GM12865 (cell line): ENCODE data around the gene LOC128125822.

Experiments
- DNase-seq: peaks from one replicate; pipeline ENCODE4 v3.0.0; 2010; ENCODE audit warnings: low read depth
- H3K4me3 ChIP-seq: 2 replicates; pipeline ENCODE4 v1.5.1; 2011; ENCODE audit warnings: mild to moderate bottlenecking, low read depth, low read length, control low read depth
- CTCF ChIP-seq: IDR thresholded peaks from 2 replicates; pipeline ENCODE4 v1.5.1; 2011; ENCODE audit warnings: low read length, control low read depth, low read depth, inconsistent platforms; ENCODE audit not compliant: insufficient read depth; ENCODE audit errors: missing control alignments

The LOC128125822 gene

GRCh38 chr6:63530182-63530581 is 42.1 kb upstream of the LOC128125822 start:
- DNase-seq, result no peak
- H3K4me3 ChIP-seq, result no peak overlapping the region
- TF ChIP-seq CTCF, result no peak

- no peak for DNase-seq
- H3K4me3 ChIP-seq, result no peak overlapping the region
- no peak for TF ChIP-seq CTCF
Measured at GRCh38 chr6:63530991-63531390, 41.3 kb upstream of the LOC128125822 start.

- DNase-seq, result no peak
- TF ChIP-seq CTCF, result no peak
- no peak overlapping the region for H3K4me3 ChIP-seq
Measured at GRCh38 chr6:63533026-63533425, 39.3 kb upstream of the LOC128125822 start.

GRCh38 chr6:63533952-63534351 is 38.3 kb upstream of the LOC128125822 start:
- DNase-seq, result no peak
- H3K4me3 ChIP-seq, result no peak overlapping the region
- no peak for TF ChIP-seq CTCF

GRCh38 chr6:63537201-63537958 is 34.9 kb upstream of the LOC128125822 start:
- DNase-seq, result no peak
- no peak for TF ChIP-seq CTCF
- no peak overlapping the region for H3K4me3 ChIP-seq

- TF ChIP-seq CTCF, result no peak
- H3K4me3 ChIP-seq, result no peak overlapping the region
- DNase-seq, result no peak
Measured at GRCh38 chr6:63537959-63538300, 34.4 kb upstream of the LOC128125822 start.

GRCh38 chr6:63538550-63538949 is 33.7 kb upstream of the LOC128125822 start:
- no peak for DNase-seq
- no peak for TF ChIP-seq CTCF
- no peak overlapping the region for H3K4me3 ChIP-seq
